ENCODE results near the gene PRODH2. TPM values are rescaled to one million over a fixed set of nuclear protein-coding genes. Genes with fewer than 3 reads are reported as not detected.

Gene PRODH2
- total RNA-seq, 1 donor, result not detected

GRCh38 chr19:35822579-35822978, 9.9 kb upstream of the PRODH2 start:
- DNase-seq (ENCODE audit: low read depth), result no peak
- TF ChIP-seq, protein P1, sequence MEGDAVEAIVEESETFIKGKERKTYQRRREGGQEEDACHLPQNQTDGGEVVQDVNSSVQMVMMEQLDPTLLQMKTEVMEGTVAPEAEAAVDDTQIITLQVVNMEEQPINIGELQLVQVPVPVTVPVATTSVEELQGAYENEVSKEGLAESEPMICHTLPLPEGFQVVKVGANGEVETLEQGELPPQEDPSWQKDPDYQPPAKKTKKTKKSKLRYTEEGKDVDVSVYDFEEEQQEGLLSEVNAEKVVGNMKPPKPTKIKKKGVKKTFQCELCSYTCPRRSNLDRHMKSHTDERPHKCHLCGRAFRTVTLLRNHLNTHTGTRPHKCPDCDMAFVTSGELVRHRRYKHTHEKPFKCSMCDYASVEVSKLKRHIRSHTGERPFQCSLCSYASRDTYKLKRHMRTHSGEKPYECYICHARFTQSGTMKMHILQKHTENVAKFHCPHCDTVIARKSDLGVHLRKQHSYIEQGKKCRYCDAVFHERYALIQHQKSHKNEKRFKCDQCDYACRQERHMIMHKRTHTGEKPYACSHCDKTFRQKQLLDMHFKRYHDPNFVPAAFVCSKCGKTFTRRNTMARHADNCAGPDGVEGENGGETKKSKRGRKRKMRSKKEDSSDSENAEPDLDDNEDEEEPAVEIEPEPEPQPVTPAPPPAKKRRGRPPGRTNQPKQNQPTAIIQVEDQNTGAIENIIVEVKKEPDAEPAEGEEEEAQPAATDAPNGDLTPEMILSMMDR (IDR thresholded peaks at IDR 0.05; ENCODE audit: insufficient read depth, low read length), result no peak
- no peak overlapping the region for H3K4me3 ChIP-seq (ENCODE audit: low read depth, low read length)

DNA sequence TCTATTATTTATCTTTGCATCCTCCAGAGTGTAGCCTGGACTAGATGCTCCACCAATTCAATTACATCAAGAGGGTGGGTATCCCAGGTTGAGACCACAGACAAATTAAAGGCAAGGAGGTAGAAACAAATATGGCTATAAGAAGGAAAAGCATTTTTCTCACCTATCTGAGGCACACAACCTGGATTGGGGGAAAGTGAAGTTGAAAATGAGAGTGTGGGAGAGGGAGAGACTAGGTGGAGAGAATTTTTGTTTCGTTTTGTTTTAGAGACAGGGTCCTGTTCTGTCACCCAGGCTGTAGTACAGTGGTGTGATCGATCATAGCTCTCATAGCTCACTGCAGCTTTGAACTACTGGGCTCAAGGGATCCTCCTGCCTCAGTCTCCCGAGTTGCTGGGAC, 5.8 kb upstream of the PRODH2 start:
- no peak for DNase-seq (ENCODE audit: low read depth)
- TF ChIP-seq, protein P1 (IDR thresholded peaks at IDR 0.05; ENCODE audit: insufficient read depth, low read length), result no peak
- H3K4me3 ChIP-seq (ENCODE audit: low read depth, low read length), result no peak overlapping the region

DNA sequence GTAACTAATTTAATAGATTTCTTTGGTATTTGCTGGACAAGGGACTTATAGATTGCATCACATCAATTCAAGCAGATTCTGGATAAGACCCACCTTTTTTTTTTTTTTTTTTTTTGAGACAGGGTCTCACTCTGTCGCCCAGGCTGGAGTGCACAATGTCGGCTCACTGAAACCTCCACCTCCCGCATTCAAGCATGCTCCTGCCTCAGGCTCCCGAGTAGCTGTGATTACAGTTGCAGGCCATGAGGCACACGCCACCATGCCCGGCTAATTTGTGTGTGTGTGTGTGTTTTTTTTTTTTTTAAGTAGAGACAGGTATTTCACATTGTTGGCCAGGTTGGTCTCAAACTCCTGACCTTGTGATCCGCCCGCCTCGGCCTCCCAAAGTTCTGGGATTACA, 4.2 kb upstream of the PRODH2 start:
- TF ChIP-seq, protein P1 (IDR thresholded peaks at IDR 0.05; ENCODE audit: insufficient read depth, low read length), result no peak
- DNase-seq (ENCODE audit: low read depth), result no peak
- no peak overlapping the region for H3K4me3 ChIP-seq (ENCODE audit: low read depth, low read length)

DNA sequence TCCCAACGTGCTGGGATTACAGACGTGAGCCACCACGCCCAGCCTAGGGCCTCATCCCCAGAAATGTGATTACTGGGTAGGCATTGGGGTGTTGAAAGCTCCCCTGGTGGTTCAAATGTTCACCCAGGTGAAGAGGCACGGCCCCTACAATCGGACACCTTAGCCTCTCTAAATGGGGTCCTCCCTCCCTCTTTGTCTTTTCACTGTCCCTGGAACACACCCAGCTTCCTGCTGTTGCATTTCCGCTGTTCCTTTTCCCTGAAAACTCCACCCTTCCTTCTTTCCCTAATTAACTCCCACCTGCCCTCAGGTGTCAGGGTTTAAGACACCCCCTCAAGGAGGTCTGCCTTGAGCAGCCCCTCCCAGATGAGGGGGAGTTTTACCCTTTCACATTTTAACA, 3.6 kb upstream of the PRODH2 start:
- H3K4me3 ChIP-seq (ENCODE audit: low read depth, low read length), result no peak overlapping the region
- no peak for DNase-seq (ENCODE audit: low read depth)
- TF ChIP-seq, protein P1 (IDR thresholded peaks at IDR 0.05; ENCODE audit: insufficient read depth, low read length), result no peak

DNA sequence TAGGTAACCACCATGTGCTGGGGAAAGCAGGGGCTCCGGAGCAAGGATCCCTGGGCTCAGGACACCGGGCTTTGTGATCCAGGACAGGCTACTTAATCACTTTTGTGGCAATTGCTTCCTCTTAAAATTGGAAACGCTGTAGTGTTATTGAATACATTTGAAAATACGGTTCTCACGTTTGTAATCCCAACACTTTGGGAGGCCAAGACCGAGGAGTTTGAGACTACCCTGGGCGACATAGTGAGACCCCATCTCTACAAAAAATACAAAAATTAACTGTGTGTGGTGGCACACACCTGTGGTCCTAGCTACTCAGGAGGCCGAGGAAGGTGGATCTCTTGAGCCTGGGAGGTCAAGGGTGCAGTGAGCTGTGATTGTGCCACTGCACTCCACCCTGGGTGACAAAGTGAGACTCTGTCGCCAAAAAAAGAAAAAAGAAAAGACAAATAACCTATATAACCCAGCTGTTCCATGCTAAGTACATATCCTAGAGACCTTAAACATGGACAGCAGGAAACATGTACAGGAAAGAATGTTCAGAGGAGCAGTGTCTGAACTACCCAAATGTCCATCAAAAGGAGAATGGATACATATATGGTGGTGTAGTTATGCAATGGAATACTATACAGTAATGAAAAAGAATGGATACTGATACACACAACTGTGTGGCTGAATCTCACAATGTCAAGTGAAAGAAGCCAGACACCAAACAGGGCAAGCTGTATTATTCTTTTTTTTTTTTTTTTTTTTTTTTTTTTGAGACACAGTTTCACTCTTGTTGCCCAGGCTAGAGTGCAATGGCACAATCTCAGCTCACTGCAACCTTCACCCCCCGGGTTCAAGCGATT, 622 bp upstream of the PRODH2 start:
- DNase-seq (ENCODE audit: low read depth), result no peak
- TF ChIP-seq, protein P1 (IDR thresholded peaks at IDR 0.05; ENCODE audit: insufficient read depth, low read length), result no peak
- no peak overlapping the region for H3K4me3 ChIP-seq (ENCODE audit: low read depth, low read length)

DNA sequence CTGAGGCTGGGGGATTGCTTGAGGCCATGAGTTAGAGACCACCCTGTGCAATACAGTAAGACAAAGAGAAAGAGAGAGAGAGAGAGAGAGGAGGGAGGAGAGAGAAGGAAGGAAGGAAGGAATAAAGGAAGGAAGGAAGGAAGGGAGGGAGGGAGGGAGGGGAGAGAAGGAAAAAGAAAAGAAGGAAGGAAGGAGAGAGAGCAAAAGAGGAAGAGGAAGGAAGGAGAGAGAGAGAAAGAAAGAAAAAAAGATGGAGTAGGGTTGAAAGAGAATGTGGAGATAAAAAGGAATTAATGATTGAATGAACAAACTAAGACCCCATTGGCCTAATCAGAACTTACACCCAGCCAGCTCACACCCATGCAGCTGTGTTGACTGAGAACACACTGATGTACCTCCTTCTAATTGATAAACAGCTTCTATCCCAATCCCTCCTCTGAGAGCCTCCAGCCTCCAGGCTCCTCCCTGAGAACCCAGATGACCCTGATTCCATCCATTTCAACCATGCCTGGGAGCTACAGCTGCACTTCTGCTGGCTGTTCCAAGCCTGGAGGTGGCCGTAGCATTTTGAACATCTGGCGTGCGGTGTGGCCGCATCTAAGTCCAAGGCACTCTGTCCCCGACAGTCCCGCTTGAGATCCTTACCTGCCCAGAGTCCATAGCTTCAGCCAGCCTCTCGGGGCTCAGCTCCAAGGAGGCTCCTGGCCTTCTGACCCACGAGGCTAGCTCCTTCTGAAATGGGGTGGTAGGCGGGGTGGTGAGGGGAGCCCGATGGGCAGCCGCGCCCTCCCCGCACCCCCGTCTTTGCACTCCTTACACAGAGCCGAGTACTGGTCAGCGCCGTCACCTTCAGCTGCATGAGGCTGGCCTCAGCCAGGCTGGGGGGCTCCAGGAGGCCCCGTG, 1.1 kb downstream of the PRODH2 start:
- TF ChIP-seq, protein P1 (IDR thresholded peaks at IDR 0.05; ENCODE audit: insufficient read depth, low read length), result no peak
- DNase-seq (ENCODE audit: low read depth), result no peak
- H3K4me3 ChIP-seq (ENCODE audit: low read depth, low read length), result no peak overlapping the region
